GM12878 (cell line): ENCODE results near the gene CCDC197.

ENCODE experiments used
- CEBPB ChIP-seq, 2 experiments: fragments of 150-350 bp in 1 of 2; IDR thresholded peaks; 2 replicates each; pipeline ENCODE4 v1.6.1; 2012 to 2014; ENCODE audit warnings: low read depth in 2 of 2, low read length in 2 of 2, borderline replicate concordance in 1 of 2, inconsistent platforms in 1 of 2
- CREB1 ChIP-seq: IDR thresholded peaks from 2 replicates; pipeline ENCODE4 v1.6.1; 2012; ENCODE audit warnings: low read depth, mild to moderate bottlenecking, inconsistent platforms
- JUND ChIP-seq: IDR thresholded peaks from 2 replicates; pipeline ENCODE4 v1.6.1; 2012; ENCODE audit warnings: low read depth, mild to moderate bottlenecking, low read length, improper control_type of control experiment, moderate library complexity
- MEF2A ChIP-seq: IDR thresholded peaks from 2 replicates; pipeline ENCODE4 v1.6.1; 2011; ENCODE audit warnings: low read depth, mild to moderate bottlenecking, low read length, moderate library complexity; ENCODE audit not compliant: insufficient read depth
- SRF ChIP-seq, 2 experiments: IDR thresholded peaks; 2 replicates each; pipeline ENCODE4 v1.6.1; 2011; ENCODE audit warnings: low read depth in 2 of 2, low read length in 2 of 2, mild to moderate bottlenecking in 1 of 2, moderate library complexity in 1 of 2
- ZNF24 ChIP-seq: fragments of 450-650 bp; IDR thresholded peaks from 2 replicates; pipeline ENCODE4 v1.6.1; 2017; ENCODE audit warnings: antibody characterized with exemption, mild to moderate bottlenecking
- TF ChIP-seq, protein P1 (sequence below): IDR thresholded peaks from 2 replicates; pipeline ENCODE4 v1.6.1; 2011; ENCODE audit warnings: low read depth, mild to moderate bottlenecking, low read length, moderate library complexity, borderline replicate concordance; ENCODE audit errors: extremely low read depth

DNA sequence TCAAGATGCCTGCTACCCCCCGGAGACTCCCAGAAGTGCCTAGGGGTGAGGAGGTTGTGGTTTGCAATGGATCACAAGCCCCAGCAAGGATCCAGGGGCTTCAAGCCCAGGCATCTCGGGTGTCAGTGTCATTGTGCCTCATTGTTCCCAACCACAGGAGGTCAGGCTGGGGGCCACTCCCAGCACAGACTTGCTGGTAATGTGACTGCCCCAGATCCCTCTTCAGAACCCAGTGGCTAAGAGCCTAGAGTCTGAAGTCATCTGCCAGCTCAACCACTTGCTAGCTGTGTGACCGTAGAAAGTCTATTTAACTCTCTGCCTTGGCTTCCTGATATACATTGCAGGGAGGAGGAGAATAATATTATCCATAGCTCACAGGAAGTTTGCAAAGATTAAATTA lies 13.0 kb upstream of the CCDC197 start:
- TF ChIP-seq CEBPB (IDR thresholded peaks at IDR 0.05; ENCODE audit: borderline replicate concordance in 1 of 2, low read depth in 2 of 2, low read length in 2 of 2), result no peak
- TF ChIP-seq ZNF24, result no peak
- no peak for TF ChIP-seq JUND
- TF ChIP-seq SRF (IDR thresholded peaks at IDR 0.05; ENCODE audit: low read depth in 2 of 2, low read length in 2 of 2), result no peak
- TF ChIP-seq CREB1, result no peak
- TF ChIP-seq, protein P1, sequence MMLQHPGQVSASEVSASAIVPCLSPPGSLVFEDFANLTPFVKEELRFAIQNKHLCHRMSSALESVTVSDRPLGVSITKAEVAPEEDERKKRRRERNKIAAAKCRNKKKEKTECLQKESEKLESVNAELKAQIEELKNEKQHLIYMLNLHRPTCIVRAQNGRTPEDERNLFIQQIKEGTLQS, result no peak
- TF ChIP-seq MEF2A, result no peak
